H9 (cell line): ENCODE measurements around the gene CEP131. TPM values are rescaled to one million over a fixed set of nuclear protein-coding genes. Genes with fewer than 3 reads are reported as not detected.

Experiments used
- DNase-seq: peaks from one replicate; pipeline ENCODE4 v3.0.0-alpha.2; 2017
- H2AFZ ChIP-seq: one replicate; pipeline ENCODE4 v1.6.1; 2013; ENCODE audit warnings: mild to moderate bottlenecking, low read length, control low read depth, moderate library complexity
- H2AK5ac ChIP-seq: 2 replicates; pipeline ENCODE4 v1.6.1; 2013; ENCODE audit warnings: low read length, control low read depth, mixed read lengths; ENCODE audit not compliant: insufficient read length
- H2BK120ac ChIP-seq: one replicate; pipeline ENCODE4 v1.6.1; 2013; ENCODE audit warnings: low read depth, mild to moderate bottlenecking, low read length, control low read depth, inconsistent platforms; ENCODE audit not compliant: poor library complexity, severe bottlenecking
- H2BK12ac ChIP-seq: 2 replicates; pipeline ENCODE4 v1.6.1; 2013; ENCODE audit warnings: low read length, control low read depth, mixed read lengths, low read depth; ENCODE audit not compliant: insufficient read length
- H2BK15ac ChIP-seq: 2 replicates; pipeline ENCODE4 v1.6.1; 2013; ENCODE audit warnings: low read depth, low read length, control low read depth
- H2BK20ac ChIP-seq: one replicate; pipeline ENCODE4 v1.6.1; 2013; ENCODE audit warnings: low read depth, mild to moderate bottlenecking, low read length, control low read depth, inconsistent platforms; ENCODE audit not compliant: poor library complexity, severe bottlenecking
- H2BK5ac ChIP-seq: 2 replicates; pipeline ENCODE4 v1.6.1; 2013; ENCODE audit warnings: low read length, control low read depth, mixed read lengths; ENCODE audit not compliant: insufficient read length
- H3K14ac ChIP-seq: 2 replicates; pipeline ENCODE4 v1.6.1; 2013; ENCODE audit warnings: low read length, control low read depth; ENCODE audit not compliant: insufficient read depth
- H3K18ac ChIP-seq: 2 replicates; pipeline ENCODE4 v1.6.1; 2013; ENCODE audit warnings: low read depth, mild to moderate bottlenecking, mixed read lengths, low read length, control low read depth; ENCODE audit not compliant: insufficient read length
- H3K23ac ChIP-seq: 2 replicates; pipeline ENCODE4 v1.6.1; 2013; ENCODE audit warnings: low read length, control low read depth, mixed read lengths, low read depth; ENCODE audit not compliant: insufficient read length
- H3K23me2 ChIP-seq: 2 replicates; pipeline ENCODE4 v1.6.1; 2013; ENCODE audit warnings: low read depth, mild to moderate bottlenecking, mixed read lengths, low read length, control low read depth; ENCODE audit not compliant: insufficient read length, poor library complexity, severe bottlenecking
- H3K27ac ChIP-seq: 2 replicates; pipeline ENCODE4 v1.5.1; 2013; ENCODE audit warnings: low read length, control low read depth, mixed read lengths, low read depth; ENCODE audit not compliant: insufficient read length
- H3K27me3 ChIP-seq: 2 replicates; pipeline ENCODE4 v1.6.1; 2013; ENCODE audit warnings: low read length, control low read depth, inconsistent platforms; ENCODE audit not compliant: insufficient read depth
- H3K4ac ChIP-seq: 2 replicates; pipeline ENCODE4 v1.6.1; 2013; ENCODE audit warnings: low read depth, mild to moderate bottlenecking, control low read depth, inconsistent platforms, low read length, moderate library complexity
- H3K4me1 ChIP-seq: 2 replicates; pipeline ENCODE4 v1.6.1; 2013; ENCODE audit warnings: low read length, control low read depth, inconsistent platforms; ENCODE audit not compliant: insufficient read depth
- H3K4me2 ChIP-seq: 2 replicates; pipeline ENCODE4 v1.6.1; 2013; ENCODE audit warnings: low read length, control low read depth, mixed read lengths; ENCODE audit not compliant: insufficient read length, insufficient read depth
- H3K56ac ChIP-seq: 2 replicates; pipeline ENCODE4 v1.6.1; 2013; ENCODE audit warnings: low read depth, mild to moderate bottlenecking, mixed read lengths, low read length, control low read depth; ENCODE audit not compliant: insufficient read length
- H3K79me1 ChIP-seq: 2 replicates; pipeline ENCODE4 v1.6.1; 2013; ENCODE audit warnings: low read depth, mild to moderate bottlenecking, moderate library complexity, low read length, control low read depth, inconsistent platforms; ENCODE audit not compliant: insufficient read depth, poor library complexity, severe bottlenecking
- H3K79me2 ChIP-seq: 2 replicates; pipeline ENCODE4 v1.6.1; 2013; ENCODE audit warnings: low read length, control low read depth, inconsistent platforms; ENCODE audit not compliant: insufficient read depth
- H3K9ac ChIP-seq: 2 replicates; pipeline ENCODE4 v1.6.1; 2013; ENCODE audit warnings: low read length, control low read depth, mixed read lengths; ENCODE audit not compliant: insufficient read length; ENCODE audit errors: extremely low read depth
- H3K9me3 ChIP-seq: one replicate; pipeline ENCODE4 v1.6.1; 2013; ENCODE audit warnings: low read depth, low read length, inconsistent platforms; ENCODE audit not compliant: control insufficient read depth
- H3T11ph ChIP-seq: one replicate; pipeline ENCODE4 v1.6.1; 2013; ENCODE audit warnings: mild to moderate bottlenecking, low read length, control low read depth, inconsistent platforms
- H4K20me1 ChIP-seq: one replicate; pipeline ENCODE4 v1.6.1; 2013; ENCODE audit not compliant: control insufficient read depth, insufficient read length, insufficient read depth
- H4K5ac ChIP-seq: 2 replicates; pipeline ENCODE4 v1.6.1; 2013; ENCODE audit warnings: low read depth, mild to moderate bottlenecking, mixed read lengths, low read length, control low read depth; ENCODE audit not compliant: insufficient read length
- H4K8ac ChIP-seq: replicated peaks from 2 replicates; pipeline ENCODE4 v1.6.1; 2013; ENCODE audit warnings: low read length, control low read depth, mixed read lengths, low read depth; ENCODE audit not compliant: insufficient read length
- H4K91ac ChIP-seq: 2 replicates; pipeline ENCODE4 v1.6.1; 2013; ENCODE audit warnings: low read depth, mild to moderate bottlenecking, moderate library complexity, mixed read lengths, low read length, control low read depth; ENCODE audit not compliant: insufficient read length
- H3K27ac Mint-ChIP-seq, 3 experiments: 2 replicates in 2 of 3; 3 replicates in 1 of 3; pipeline ENCODE4 v1.8.0; 2020 to 2021; ENCODE audit warnings: mixed read lengths in 3 of 3, mild to moderate bottlenecking in 1 of 3, moderate library complexity in 1 of 3
- H3K27me3 Mint-ChIP-seq: 2 replicates; pipeline ENCODE4 v1.8.0; 2021; ENCODE audit warnings: low read depth, mild to moderate bottlenecking, moderate library complexity, mixed read lengths
- H3K36me3 Mint-ChIP-seq, 3 experiments: 2 replicates in 2 of 3; 3 replicates in 1 of 3; pipeline ENCODE4 v1.8.0; 2020 to 2021; ENCODE audit warnings: low read depth in 3 of 3, mixed read lengths in 3 of 3; ENCODE audit not compliant: insufficient read depth in 1 of 3
- H3K4me1 Mint-ChIP-seq, 2 experiments: 2 replicates each; pipeline ENCODE4 v1.8.0; 2020; ENCODE audit warnings: mixed read lengths in 2 of 2
- H3K4me3 Mint-ChIP-seq, 2 experiments: 2 replicates in 1 of 2; 3 replicates in 1 of 2; pipeline ENCODE4 v1.8.0; 2020 to 2021; ENCODE audit warnings: mild to moderate bottlenecking in 2 of 2, mixed read lengths in 2 of 2, moderate library complexity in 1 of 2
- H3K9me3 Mint-ChIP-seq, 2 experiments: 2 replicates in 1 of 2; 3 replicates in 1 of 2; pipeline ENCODE4 v1.8.0; 2020; ENCODE audit warnings: mild to moderate bottlenecking in 2 of 2, mixed read lengths in 2 of 2, moderate library complexity in 1 of 2
- WGBS: extraction: QIAGEN DNeasy Blood & Tissue Kit; methylation state at CpG from one replicate; pipeline ENCODE4 v1.1.7; 2013; ENCODE audit warnings: missing lambda C conversion rate, low lambda C conversion rate, mixed read lengths; ENCODE audit not compliant: insufficient read length; ENCODE audit errors: extremely low coverage; 5-methylcytosine and 5-hydroxymethylcytosine counted together
- total RNA-seq: library from RNA; stranded (reverse); gene quantifications from 2 replicates; pipeline ENCODE4 v1.2.1, GENCODE V29; 2021
- TF ChIP-seq, protein P1 (sequence below): fragments of 200-600 bp; sonication (generic); conservative IDR thresholded peaks from 3 replicates; pipeline ENCODE4 v1.8.0; 2021; ENCODE audit warnings: antibody characterized with exemption, mild to moderate bottlenecking

The CEP131 gene
- total RNA-seq, 1 experiment from 2014 or later: 16.3 TPM

DNA sequence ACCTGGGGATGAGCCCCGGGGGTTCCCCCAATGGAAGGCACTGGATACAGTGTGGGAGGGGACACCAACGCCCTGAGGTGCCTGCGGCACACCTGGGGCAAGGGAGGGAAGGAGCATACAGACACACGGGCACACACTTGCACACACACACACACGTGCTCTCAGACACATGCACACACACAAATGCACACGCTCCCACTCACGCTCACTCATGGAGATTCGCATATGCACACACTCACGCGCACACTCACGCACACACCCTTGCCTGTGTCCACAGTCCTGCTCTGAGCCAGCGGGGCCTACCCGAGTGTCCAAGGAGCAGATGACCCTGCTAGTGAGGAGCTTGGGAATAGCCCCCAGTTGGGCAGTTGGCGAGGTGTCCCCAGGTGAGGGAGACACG lies 74.2 kb downstream of the CEP131 start:
- no CpG with 5 or more reads among the region's 15 CpGs for WGBS

More for the DNA sequence above, 74.2 kb downstream of the CEP131 start:
- Histone ChIP-seq H3K14ac (no peak overlapping the region), H2AK5ac (no peak overlapping the region), H2BK20ac (no peak overlapping the region), H4K91ac (no peak overlapping the region), H2AFZ (no peak overlapping the region), H3K27ac (no peak overlapping the region), H3K9me3 (no peaks in the 10 kb centered on the region), H2BK120ac (no peak overlapping the region), H4K5ac (no peak overlapping the region), H2BK5ac (no peak overlapping the region), H3K18ac (no peak overlapping the region), H2BK15ac (no peak overlapping the region), H3K23me2 (no peaks in the 10 kb centered on the region), H4K20me1 (no peaks in the 10 kb centered on the region), H2BK12ac (no peak overlapping the region), H3T11ph (no peak overlapping the region), H4K8ac (no peak overlapping the region), H3K56ac (no peak overlapping the region), H3K4ac (no peak overlapping the region), H3K23ac (no peak overlapping the region), H3K9ac (no peak overlapping the region), H3K4me2 (no peak overlapping the region), H3K79me2 (no peaks in the 10 kb centered on the region), H3K27me3 (no peaks in the 10 kb centered on the region), H3K4me1 (no peaks in the 10 kb centered on the region), H3K79me1 (no peaks in the 10 kb centered on the region)
- Mint-ChIP-seq H3K4me1 (0 out of 4 replicates have a peak, but pooled peaks cover 2 to 3% of the 10 kb centered on the region in 2 experiments), H3K9me3 (no peaks in the 10 kb centered on the region; a peak in 1 of 5 replicates), H3K36me3 (no peaks in the 10 kb centered on the region; a peak in 1 of 7 replicates), H3K27me3 (no peaks in the 10 kb centered on the region; the same call in none of the 2 replicates), H3K27ac (peak overlapping the region in 1 of 3 experiments; percentile 79; a peak in 1 of 7 replicates), H3K4me3 (no peak overlapping the region)
- no peak for DNase-seq
- TF ChIP-seq, protein P1, sequence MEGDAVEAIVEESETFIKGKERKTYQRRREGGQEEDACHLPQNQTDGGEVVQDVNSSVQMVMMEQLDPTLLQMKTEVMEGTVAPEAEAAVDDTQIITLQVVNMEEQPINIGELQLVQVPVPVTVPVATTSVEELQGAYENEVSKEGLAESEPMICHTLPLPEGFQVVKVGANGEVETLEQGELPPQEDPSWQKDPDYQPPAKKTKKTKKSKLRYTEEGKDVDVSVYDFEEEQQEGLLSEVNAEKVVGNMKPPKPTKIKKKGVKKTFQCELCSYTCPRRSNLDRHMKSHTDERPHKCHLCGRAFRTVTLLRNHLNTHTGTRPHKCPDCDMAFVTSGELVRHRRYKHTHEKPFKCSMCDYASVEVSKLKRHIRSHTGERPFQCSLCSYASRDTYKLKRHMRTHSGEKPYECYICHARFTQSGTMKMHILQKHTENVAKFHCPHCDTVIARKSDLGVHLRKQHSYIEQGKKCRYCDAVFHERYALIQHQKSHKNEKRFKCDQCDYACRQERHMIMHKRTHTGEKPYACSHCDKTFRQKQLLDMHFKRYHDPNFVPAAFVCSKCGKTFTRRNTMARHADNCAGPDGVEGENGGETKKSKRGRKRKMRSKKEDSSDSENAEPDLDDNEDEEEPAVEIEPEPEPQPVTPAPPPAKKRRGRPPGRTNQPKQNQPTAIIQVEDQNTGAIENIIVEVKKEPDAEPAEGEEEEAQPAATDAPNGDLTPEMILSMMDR: no peak
